Transverse colon (tissue), 4 donors: ENCODE measurements around the gene CSNK1G1.
"Not testable (repeated sequence)": the region's sequence is repeated elsewhere in the genome, so short reads cannot be mapped to it uniquely, and the experiment has no call there.

Experiments used
- CTCF ChIP-seq, 5 experiments: fragments of 200-600 bp in 3 of 5; fragments of 450-650 bp in 2 of 5; sonication (generic) in 3 of 5; IDR thresholded peaks; 1 replicate in 2 of 5; 2 replicates in 3 of 5; pipeline ENCODE4 v1.5.1; 2016 to 2017; ENCODE audit warnings: antibody characterized with exemption in 5 of 5, inconsistent platforms in 3 of 5, mild to moderate bottlenecking in 2 of 5, moderate library complexity in 1 of 5
- EP300 ChIP-seq: sonication (generic); formaldehyde crosslinking; IDR thresholded peaks from one replicate; pipeline ENCODE4 v1.6.1; 2017; ENCODE audit warnings: antibody characterized with exemption, low read depth
- POLR2A ChIP-seq: fragments of 450-650 bp; IDR thresholded peaks from one replicate; pipeline ENCODE4 v1.6.1; 2016; ENCODE audit warnings: antibody characterized with exemption, mild to moderate bottlenecking, moderate library complexity
- POLR2AphosphoS5 ChIP-seq, 3 donors: sonication (generic); formaldehyde crosslinking; IDR thresholded peaks; one replicate each; pipeline ENCODE4 v1.6.1; 2016; ENCODE audit warnings: antibody characterized with exemption in 3 of 3

GRCh38 chr15:64371383-64371782 lies 15.4 kb upstream of the CSNK1G1 start:
- TF ChIP-seq POLR2A; CTCF (IDR thresholded peaks at IDR 0.05); POLR2AphosphoS5 (IDR thresholded peaks at IDR 0.05); EP300: not testable (repeated sequence)
